ENCODE results near the gene TFB1M. TPM values are rescaled to one million over a fixed set of nuclear protein-coding genes. Genes with fewer than 3 reads are reported as not detected.
"Not testable (repeated sequence)": the region's sequence is repeated elsewhere in the genome, so short reads cannot be mapped to it uniquely, and the experiment has no call there.

TFB1M gene
- polyA plus RNA-seq, 1 donor from 2014 or later, result 13.3 TPM

DNA sequence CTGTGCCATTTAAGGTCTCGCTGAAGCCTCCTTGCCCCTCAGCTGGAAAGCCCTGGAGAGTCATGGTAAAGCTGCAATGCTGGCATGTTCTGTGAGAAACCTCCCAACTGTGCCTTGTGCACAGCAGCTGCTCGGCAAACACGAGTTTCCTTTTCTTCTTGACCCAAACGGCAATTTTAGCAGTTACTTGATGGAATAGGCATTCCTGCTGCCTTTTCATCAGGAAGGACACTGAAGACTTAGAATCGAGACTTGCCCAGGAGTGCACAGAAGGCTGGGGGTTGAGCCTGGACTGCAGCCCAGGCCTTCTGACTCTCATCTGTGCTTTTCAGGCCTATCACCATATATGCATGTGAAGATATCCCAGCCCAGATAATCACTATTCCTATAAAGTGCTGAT lies 79.2 kb downstream of the TFB1M start:
- H3K36me3 Mint-ChIP-seq, result peaks cover 3% of the 10 kb centered on the region
- no peak overlapping the region for H3K27ac Mint-ChIP-seq
- peaks cover 2% of the 10 kb centered on the region for H3K27me3 Mint-ChIP-seq
- H3K4me1 Mint-ChIP-seq, result peaks cover 0 to 2% (median 0%) of the 10 kb centered on the region in 3 donors
- H3K9me3 Mint-ChIP-seq, result peaks cover 3 to 5% (median 4%) of the 10 kb centered on the region in 3 donors
- no peak overlapping the region for H3K4me3 Mint-ChIP-seq

DNA sequence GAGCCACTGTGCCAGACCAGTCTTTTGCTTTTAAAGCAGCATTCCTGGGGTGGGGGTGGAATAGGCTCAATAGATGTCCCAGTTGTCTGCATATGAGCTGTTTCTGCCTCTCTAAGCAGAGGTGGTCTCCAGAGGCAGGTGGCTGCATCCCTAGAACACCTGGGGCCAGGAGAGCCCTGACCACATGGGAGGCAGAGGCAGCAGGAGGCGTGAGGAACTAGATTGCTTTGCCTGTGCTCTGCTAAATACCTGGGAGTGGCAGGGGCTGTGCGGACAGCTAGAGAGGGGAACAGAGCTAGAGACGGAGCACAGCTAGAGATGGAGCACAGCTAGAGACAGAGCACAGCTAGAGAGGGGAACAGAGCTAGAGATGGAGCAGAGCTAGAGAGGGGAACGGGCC lies 79.6 kb downstream of the TFB1M start:
- Mint-ChIP-seq H3K36me3 (peaks cover 3% of the 10 kb centered on the region), H3K9me3 (peaks cover 3 to 5% (median 4%) of the 10 kb centered on the region in 3 donors), H3K4me1 (peaks cover 0 to 2% (median 0%) of the 10 kb centered on the region in 3 donors), H3K4me3 (no peak overlapping the region), H3K27me3 (peaks cover 2% of the 10 kb centered on the region), H3K27ac (no peak overlapping the region)

DNA sequence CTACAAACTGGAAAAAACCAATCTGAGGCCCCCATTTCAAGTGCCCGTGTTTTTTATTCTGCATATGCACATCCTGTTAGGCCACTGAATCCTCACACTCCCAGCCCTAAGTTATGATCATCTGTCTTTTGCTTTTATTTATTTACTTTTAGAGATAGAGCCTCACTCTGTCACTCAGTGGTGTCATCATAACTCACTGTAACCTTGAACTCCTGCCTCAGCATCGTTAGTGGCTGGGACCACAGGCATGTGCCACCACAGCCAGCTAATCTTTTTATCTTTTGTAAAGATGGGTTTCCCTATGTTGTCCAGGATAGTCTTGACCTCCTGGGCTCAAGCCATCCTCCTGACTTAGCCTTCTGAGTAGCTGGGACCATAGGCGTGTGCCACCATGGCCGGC lies 80.1 kb downstream of the TFB1M start:
- Mint-ChIP-seq H3K4me3 (no peak overlapping the region), H3K27ac (no peak overlapping the region), H3K27me3 (peaks cover 2% of the 10 kb centered on the region), H3K36me3 (peaks cover 8% of the 10 kb centered on the region), H3K9me3 (peaks cover 3 to 5% (median 4%) of the 10 kb centered on the region in 3 donors), H3K4me1 (peaks cover 0 to 2% (median 0%) of the 10 kb centered on the region in 3 donors)

DNA sequence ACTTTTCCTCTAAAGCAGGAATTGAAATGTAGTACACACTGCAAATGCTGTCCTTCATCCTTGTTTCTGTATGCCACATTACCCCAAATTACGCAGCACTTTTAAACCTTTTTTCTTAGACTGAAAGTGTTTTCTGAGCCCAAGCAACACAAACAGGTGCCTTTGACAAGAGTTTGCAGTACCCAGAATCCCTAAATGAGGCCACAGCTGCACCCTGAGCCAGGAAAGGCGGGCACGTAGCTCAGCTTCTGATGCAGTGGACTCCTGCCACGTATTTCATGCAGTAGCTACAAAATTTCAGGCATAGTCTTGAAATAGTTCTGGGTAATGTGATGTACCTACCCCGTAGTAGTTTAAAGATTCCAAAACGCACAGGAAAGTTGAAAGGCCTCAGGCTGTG lies 81.4 kb downstream of the TFB1M start:
- no peak overlapping the region for H3K4me3 Mint-ChIP-seq
- no peak overlapping the region for H3K27ac Mint-ChIP-seq
- H3K36me3 Mint-ChIP-seq, result peaks cover 11% of the 10 kb centered on the region
- no peaks in the 10 kb centered on the region for H3K27me3 Mint-ChIP-seq
- H3K4me1 Mint-ChIP-seq, result peaks cover 0 to 2% (median 0%) of the 10 kb centered on the region in 3 donors
- peaks cover 0 to 8% (median under 1%) of the 10 kb centered on the region in 3 donors for H3K9me3 Mint-ChIP-seq

DNA sequence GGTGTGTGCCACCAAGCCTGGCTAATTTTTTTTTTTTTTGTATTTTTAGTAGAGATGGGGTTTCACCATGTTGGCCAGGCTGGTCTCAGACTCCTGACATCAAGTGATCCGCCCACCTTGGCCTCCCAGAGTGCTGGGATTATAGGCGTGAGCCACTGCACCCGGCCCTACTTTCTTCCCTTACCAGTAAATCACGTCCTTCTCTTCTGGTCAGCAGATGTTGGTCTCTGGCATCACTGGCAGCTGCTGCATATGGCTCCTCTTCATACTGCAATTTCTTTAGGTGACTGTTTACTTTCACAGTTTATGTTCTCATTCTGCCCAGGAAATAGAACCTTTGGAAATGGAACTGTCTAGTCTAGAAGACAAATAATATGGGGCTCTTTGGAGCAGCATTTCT lies 83.3 kb downstream of the TFB1M start:
- H3K4me1 Mint-ChIP-seq, H3K9me3 Mint-ChIP-seq, H3K4me3 Mint-ChIP-seq, H3K27me3 Mint-ChIP-seq, H3K27ac Mint-ChIP-seq: not testable (repeated sequence)
- H3K36me3 Mint-ChIP-seq, result peaks cover 13% of the 10 kb centered on the region

DNA sequence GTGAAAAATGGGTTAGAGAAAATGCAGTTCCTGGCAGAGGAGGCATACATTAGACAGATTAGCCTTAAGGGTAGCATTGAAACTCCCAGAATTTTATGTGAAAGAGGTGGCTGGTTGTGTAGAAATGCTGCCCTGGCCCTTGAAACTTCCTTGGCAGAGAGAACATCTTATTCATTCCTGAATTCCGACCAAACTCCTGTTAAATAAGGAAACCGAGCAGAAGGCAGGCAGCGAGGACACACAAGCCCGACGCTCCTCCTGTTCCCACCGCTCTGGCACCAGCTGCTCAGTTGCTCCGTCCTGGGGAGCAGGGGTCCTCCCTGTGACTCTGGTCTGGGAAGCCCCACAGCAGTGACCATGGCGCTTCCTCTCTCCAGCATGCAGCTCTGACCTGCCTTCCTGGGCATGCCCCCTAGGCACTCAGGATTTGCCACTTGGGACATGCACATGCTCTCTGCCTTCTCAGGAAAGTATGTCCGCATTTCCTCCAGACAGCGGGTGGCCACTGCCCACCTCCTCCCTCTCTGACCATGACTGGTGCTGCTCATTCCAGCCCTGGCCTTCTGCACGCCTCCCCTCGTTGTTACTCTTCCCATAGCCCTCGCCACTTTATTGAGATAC lies 85.6 kb downstream of the TFB1M start:
- H3K27me3 Mint-ChIP-seq, result no peaks in the 10 kb centered on the region
- H3K9me3 Mint-ChIP-seq, result peaks cover 0 to 2% (median 0%) of the 10 kb centered on the region in 3 donors
- H3K4me1 Mint-ChIP-seq, result peaks cover 0 to 10% (median 7%) of the 10 kb centered on the region in 3 donors

DNA sequence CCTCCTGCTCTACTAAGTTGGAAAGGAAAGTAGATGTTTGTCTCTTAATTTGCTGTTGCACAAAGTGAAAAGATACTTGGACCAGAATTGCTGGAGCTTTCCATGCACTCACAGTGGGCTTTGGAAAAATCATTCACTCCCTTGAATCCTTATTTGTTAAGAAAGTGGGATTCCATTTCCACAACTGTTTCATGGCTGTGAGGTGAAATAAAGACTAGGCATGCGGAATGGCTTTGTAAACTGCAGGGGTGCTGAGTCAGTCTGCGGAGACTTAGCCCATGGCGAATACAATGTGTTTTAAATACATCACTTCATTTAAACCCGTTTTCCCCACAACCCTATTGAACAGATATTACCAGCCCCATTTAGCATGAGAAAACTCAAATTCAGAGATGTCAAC lies 87.2 kb downstream of the TFB1M start:
- no peak overlapping the region for H3K27ac Mint-ChIP-seq
- no peaks in the 10 kb centered on the region for H3K27me3 Mint-ChIP-seq
- H3K4me3 Mint-ChIP-seq, result no peak overlapping the region
- H3K4me1 Mint-ChIP-seq, result peaks cover 5 to 11% (median 11%) of the 10 kb centered on the region in 3 donors
- H3K36me3 Mint-ChIP-seq, result peaks cover 15% of the 10 kb centered on the region
- H3K9me3 Mint-ChIP-seq, result peaks cover 0 to 2% (median 0%) of the 10 kb centered on the region in 3 donors

More for the DNA sequence above, 85.6 kb downstream of the TFB1M start:
- peaks cover 15% of the 10 kb centered on the region for H3K36me3 Mint-ChIP-seq
- H3K4me3 Mint-ChIP-seq, result no peak overlapping the region
- no peak overlapping the region for H3K27ac Mint-ChIP-seq

DNA sequence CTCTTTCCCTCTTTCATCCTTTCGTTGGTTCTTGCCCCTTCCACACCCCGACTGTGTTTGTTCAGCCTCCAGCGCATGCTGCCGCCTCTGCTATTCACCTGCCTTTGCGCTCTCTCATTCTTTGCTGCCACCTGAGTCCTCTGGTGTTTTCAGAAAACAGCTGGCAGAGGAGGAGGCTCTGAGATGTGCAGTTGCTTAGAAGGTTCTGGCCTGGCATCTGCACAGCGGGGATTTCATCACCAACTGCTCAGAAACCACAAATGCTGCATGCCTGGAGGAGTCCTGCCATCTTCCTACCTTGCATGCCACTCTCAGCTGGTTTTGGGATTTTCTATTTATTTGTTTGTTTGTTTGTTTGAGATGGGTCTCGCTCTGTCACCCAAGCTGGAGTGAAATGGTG lies 89.7 kb downstream of the TFB1M start:
- H3K4me1 Mint-ChIP-seq, result peaks cover 5 to 12% (median 11%) of the 10 kb centered on the region in 3 donors
- H3K27ac Mint-ChIP-seq, result no peak overlapping the region
- H3K36me3 Mint-ChIP-seq, result peaks cover 18% of the 10 kb centered on the region
- no peak overlapping the region for H3K4me3 Mint-ChIP-seq
- no peaks in the 10 kb centered on the region for H3K27me3 Mint-ChIP-seq
- peaks cover 0 to 2% (median 0%) of the 10 kb centered on the region in 3 donors for H3K9me3 Mint-ChIP-seq

DNA sequence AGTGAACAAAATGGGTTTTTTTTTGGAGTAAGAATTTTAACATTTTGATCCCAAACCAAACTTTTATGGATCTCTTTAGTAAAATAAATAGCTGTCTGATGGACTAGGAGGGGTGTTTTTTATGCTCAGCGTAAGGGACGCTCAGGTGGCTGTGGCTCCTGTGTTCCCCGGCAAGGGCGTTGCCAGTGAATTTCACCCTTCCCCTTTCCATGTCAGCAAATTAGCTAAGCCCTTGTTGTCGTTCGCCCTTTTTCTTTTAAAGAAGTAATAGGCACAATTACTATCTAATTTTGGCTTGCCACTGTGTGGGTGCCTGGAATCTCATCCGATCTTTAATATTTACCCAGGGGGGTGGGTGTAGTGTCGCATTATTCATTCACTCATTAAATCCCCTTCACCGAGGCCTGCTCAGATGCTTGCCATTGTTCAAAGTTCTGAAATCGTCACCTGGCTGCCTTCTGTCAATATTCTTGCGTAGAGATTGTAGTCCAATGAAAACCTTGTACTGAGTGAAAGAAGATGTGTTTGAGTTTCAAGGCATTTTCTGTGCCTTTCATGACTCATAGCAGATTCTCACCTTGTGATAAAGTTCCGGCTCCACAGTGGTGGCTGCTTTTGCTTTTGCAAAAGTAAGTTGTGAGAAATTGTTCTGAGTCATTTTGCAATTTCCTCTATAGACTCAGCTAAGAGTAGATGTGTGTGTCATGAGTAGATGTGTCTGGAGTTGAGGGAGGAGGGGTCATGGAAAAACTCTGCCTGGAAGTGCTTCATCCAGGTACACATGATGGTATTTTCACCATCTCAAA lies 90.4 kb downstream of the TFB1M start:
- peak overlapping the region in 1 of 4 donors; percentile 45 for H3K4me3 Mint-ChIP-seq
- peaks cover 5 to 14% (median 11%) of the 10 kb centered on the region in 3 donors for H3K4me1 Mint-ChIP-seq
- no peaks in the 10 kb centered on the region for H3K9me3 Mint-ChIP-seq
- H3K27me3 Mint-ChIP-seq, result no peaks in the 10 kb centered on the region
- no peak overlapping the region for H3K27ac Mint-ChIP-seq
- H3K36me3 Mint-ChIP-seq, result peaks cover 12% of the 10 kb centered on the region

DNA sequence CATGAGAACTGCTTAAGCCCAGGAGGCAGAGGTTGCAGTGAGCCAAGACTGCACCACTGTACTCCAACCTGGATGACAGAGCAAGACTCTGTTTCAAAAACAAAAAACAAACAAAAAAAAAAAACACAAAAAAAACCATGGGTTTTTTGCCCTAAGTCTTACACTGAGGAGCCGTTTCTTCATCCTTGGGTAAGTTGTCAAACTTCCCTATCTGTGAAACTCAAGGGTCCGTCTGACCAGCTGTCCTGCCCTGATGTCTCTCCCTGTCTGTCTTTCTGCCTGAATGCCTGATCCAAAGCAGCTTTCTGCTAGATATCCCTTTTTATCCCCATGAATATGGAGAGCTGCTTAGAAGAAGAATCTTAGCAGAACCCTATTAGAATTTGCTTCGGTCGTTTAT lies 91.8 kb downstream of the TFB1M start:
- no peaks in the 10 kb centered on the region for H3K27me3 Mint-ChIP-seq
- H3K27ac Mint-ChIP-seq, result no peak overlapping the region
- H3K9me3 Mint-ChIP-seq, result no peaks in the 10 kb centered on the region
- H3K4me1 Mint-ChIP-seq, result peaks cover 5 to 14% (median 11%) of the 10 kb centered on the region in 3 donors
- H3K4me3 Mint-ChIP-seq, result no peak overlapping the region
- peaks cover 8% of the 10 kb centered on the region for H3K36me3 Mint-ChIP-seq

DNA sequence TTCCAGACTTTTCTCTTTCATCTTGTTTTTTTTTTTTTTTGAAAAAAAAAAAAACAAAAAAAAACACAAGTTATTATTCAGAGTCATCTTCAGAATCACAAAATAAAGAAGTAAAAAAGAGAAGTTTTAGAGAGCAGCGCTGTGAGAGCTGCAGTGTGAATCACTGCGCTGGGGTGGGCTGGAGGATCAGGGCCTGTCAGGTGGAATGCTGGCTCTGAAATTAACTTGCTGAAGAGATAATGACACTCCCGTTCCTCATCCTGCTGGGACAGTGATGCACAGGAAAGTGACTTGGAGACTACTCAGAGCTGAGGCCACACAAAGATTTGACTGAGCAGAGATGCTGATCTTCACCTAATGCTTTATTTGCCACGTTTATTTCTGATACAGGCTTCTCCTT lies 93.2 kb downstream of the TFB1M start:
- Mint-ChIP-seq H3K4me3 (no peak overlapping the region), H3K27ac (no peak overlapping the region), H3K36me3 (peaks cover 8% of the 10 kb centered on the region), H3K27me3 (no peaks in the 10 kb centered on the region), H3K9me3 (no peaks in the 10 kb centered on the region), H3K4me1 (peaks cover 5 to 14% (median 11%) of the 10 kb centered on the region in 3 donors)

DNA sequence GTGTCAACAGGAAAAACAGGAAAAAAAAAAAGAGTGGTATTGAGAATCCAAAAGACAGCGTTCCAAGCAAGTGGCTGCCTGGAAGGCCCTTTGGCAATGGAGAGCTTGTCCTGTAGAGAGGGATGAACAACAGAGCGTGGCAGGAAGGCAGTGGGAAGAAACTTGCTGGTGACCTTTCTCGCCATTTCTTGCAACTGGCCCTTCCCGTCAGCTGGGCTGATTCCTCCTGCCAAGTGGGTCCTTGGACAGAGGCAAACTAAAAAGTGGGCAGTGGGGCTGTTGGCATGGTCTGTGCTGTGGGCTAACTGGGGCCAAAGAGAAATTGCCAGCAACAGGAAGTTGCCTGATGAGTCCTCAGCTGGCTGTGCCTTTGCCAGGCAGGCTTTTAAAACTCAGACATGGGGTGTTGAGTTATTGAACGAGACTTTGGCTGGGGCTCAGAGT lies 94.4 kb downstream of the TFB1M start:
- H3K9me3 Mint-ChIP-seq, result no peaks in the 10 kb centered on the region
- H3K27ac Mint-ChIP-seq, result no peak overlapping the region
- H3K36me3 Mint-ChIP-seq, result peaks cover 6% of the 10 kb centered on the region
- H3K27me3 Mint-ChIP-seq, result no peaks in the 10 kb centered on the region
- peaks cover 5 to 14% (median 13%) of the 10 kb centered on the region in 3 donors for H3K4me1 Mint-ChIP-seq
- H3K4me3 Mint-ChIP-seq, result no peak overlapping the region

DNA sequence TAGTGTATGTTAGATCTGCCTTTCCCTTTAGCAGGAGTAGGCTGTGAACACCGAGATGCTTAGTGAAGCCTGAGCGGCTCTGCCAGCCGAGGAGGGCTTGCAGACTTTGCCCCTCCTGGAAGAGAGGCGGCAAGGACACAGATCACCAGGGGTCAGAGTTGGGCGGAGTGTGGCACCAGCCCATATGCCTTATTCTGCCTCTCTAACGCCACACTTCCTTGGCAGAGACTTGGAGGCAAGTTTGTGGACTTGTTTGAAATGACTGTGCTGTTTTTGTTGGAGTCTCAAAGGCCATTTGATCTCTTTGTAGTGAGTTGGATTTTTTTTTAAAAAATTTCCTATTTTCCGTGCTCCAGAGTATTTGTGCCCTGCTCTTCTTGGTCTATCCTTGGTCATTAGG lies 95.0 kb downstream of the TFB1M start:
- H3K4me1 Mint-ChIP-seq, result peaks cover 5 to 14% (median 13%) of the 10 kb centered on the region in 3 donors
- peaks cover 7% of the 10 kb centered on the region for H3K36me3 Mint-ChIP-seq
- H3K4me3 Mint-ChIP-seq, result no peak overlapping the region
- H3K27me3 Mint-ChIP-seq, result no peaks in the 10 kb centered on the region
- H3K27ac Mint-ChIP-seq, result no peak overlapping the region
- H3K9me3 Mint-ChIP-seq, result no peaks in the 10 kb centered on the region

DNA sequence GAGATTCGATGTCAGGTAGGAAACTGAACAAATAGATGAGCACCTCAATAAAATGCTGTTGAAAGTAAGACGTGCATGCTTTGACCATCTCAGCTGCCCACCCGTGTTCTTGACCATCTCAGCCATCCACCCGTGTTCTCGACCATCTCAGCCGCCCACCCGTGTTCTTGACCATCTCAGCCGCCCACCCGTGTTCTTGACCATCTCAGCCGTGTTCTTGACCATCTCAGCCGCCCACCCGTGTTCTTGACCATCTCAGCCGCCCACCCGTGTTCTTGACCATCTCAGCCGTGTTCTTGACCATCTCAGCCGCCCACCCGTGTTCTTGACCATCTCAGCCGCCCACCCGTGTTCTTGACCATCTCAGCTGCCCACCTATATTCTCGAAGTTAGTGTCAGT lies 95.6 kb downstream of the TFB1M start:
- H3K27ac Mint-ChIP-seq, result not testable (repeated sequence)

DNA sequence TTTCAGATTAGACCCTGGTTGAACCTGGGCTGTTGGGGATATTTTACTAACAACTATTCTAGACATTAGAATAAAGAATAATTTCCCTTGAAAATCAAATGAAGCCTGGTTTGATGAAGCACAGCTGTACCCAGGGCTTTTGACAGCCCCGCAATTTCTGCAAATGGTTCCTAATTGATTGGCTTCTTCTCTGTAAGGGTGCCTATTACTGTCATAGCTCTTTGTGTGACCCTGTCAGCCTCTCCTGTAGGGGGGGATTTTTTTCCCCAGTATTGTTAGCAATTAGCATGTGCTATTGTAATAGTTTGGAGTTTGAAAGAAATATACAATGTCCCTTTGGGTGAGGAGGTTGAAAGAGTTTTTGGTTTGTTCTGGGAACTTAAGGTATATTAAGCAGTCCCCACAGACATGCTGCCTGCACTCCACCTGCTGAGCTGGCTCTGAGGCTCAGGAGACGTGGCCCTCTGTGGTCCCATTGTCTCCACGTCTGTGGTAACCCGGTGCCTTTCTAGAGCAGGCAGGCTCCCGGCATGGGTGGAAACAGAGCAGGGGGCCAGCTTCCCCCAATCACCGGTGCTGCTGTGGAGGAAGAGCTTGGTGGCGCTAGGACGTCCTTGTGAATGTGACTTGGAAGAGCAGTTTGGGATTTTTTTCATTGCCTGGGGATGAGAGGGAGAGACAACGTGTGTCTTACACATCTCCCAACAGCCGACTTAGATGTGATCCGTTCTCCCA lies 97.8 kb downstream of the TFB1M start:
- no peak overlapping the region for H3K4me3 Mint-ChIP-seq
- peak overlapping the region in 1 of 3 donors; percentile 77 for H3K27ac Mint-ChIP-seq
- no peaks in the 10 kb centered on the region for H3K27me3 Mint-ChIP-seq
- peaks cover 0 to 2% (median 0%) of the 10 kb centered on the region in 3 donors for H3K9me3 Mint-ChIP-seq
- H3K36me3 Mint-ChIP-seq, result peaks cover 10% of the 10 kb centered on the region
- peaks cover 0 to 4% (median 3%) of the 10 kb centered on the region in 3 donors for H3K4me1 Mint-ChIP-seq

More for the DNA sequence above, 95.6 kb downstream of the TFB1M start:
- H3K27me3 Mint-ChIP-seq, H3K9me3 Mint-ChIP-seq, H3K4me1 Mint-ChIP-seq, H3K36me3 Mint-ChIP-seq, H3K4me3 Mint-ChIP-seq: not testable (repeated sequence)
